Measurements from ENCODE around the gene SCN3A.

The SCN3A gene

GRCh38 chr2:165069151-165069550 lies 134.7 kb downstream of the SCN3A start:
- ATAC-seq = no peak
- TF ChIP-seq SNAI2 (CRISPR knock-in tag; IDR thresholded peaks at IDR 0.05) = no peak
- TF ChIP-seq ESRRG (CRISPR knock-in tag; IDR thresholded peaks at IDR 0.05) = no peak
- TF ChIP-seq CREB5 (CRISPR knock-in tag; IDR thresholded peaks at IDR 0.05; ENCODE audit: low read depth) = no peak
- no peak for TF ChIP-seq ZNF565 (CRISPR knock-in tag; conservative IDR thresholded peaks at IDR 0.05; ENCODE audit: low read depth)
- no peak for TF ChIP-seq POU6F1 (CRISPR knock-in tag; IDR thresholded peaks at IDR 0.05; ENCODE audit: borderline replicate concordance, low read depth)
- no peak for TF ChIP-seq GLIS3 (CRISPR knock-in tag; IDR thresholded peaks at IDR 0.05)
- TF ChIP-seq PPARA (CRISPR knock-in tag; IDR thresholded peaks at IDR 0.05; ENCODE audit: borderline replicate concordance) = no peak
- no peak for TF ChIP-seq ZFP3 (CRISPR knock-in tag; IDR thresholded peaks at IDR 0.05)
- no peak for TF ChIP-seq TOX (CRISPR knock-in tag; IDR thresholded peaks at IDR 0.05; ENCODE audit: borderline replicate concordance)
- no peak for TF ChIP-seq RARB (CRISPR knock-in tag; IDR thresholded peaks at IDR 0.05)
- no peak for TF ChIP-seq OSR1 (CRISPR knock-in tag; IDR thresholded peaks at IDR 0.05)
- no peak for TF ChIP-seq CSRNP3 (CRISPR knock-in tag; IDR thresholded peaks at IDR 0.05)
- TF ChIP-seq, protein P1, sequence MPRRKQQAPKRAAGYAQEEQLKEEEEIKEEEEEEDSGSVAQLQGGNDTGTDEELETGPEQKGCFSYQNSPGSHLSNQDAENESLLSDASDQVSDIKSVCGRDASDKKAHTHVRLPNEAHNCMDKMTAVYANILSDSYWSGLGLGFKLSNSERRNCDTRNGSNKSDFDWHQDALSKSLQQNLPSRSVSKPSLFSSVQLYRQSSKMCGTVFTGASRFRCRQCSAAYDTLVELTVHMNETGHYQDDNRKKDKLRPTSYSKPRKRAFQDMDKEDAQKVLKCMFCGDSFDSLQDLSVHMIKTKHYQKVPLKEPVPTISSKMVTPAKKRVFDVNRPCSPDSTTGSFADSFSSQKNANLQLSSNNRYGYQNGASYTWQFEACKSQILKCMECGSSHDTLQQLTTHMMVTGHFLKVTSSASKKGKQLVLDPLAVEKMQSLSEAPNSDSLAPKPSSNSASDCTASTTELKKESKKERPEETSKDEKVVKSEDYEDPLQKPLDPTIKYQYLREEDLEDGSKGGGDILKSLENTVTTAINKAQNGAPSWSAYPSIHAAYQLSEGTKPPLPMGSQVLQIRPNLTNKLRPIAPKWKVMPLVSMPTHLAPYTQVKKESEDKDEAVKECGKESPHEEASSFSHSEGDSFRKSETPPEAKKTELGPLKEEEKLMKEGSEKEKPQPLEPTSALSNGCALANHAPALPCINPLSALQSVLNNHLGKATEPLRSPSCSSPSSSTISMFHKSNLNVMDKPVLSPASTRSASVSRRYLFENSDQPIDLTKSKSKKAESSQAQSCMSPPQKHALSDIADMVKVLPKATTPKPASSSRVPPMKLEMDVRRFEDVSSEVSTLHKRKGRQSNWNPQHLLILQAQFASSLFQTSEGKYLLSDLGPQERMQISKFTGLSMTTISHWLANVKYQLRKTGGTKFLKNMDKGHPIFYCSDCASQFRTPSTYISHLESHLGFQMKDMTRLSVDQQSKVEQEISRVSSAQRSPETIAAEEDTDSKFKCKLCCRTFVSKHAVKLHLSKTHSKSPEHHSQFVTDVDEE (CRISPR knock-in tag; IDR thresholded peaks at IDR 0.05) = no peak
- no peak for TF ChIP-seq PATZ1 (CRISPR knock-in tag; IDR thresholded peaks at IDR 0.05; ENCODE audit: borderline replicate concordance)
- no peak for TF ChIP-seq ARNTL (CRISPR knock-in tag; IDR thresholded peaks at IDR 0.05; ENCODE audit: borderline replicate concordance, low read depth)

GRCh38 chr2:165068487-165068757 lies 135.4 kb downstream of the SCN3A start:
- TF ChIP-seq ZFP30 (CRISPR knock-in tag; IDR thresholded peaks at IDR 0.05) (no peak), ARNTL (CRISPR knock-in tag; IDR thresholded peaks at IDR 0.05; ENCODE audit: borderline replicate concordance, low read depth) (no peak), PATZ1 (CRISPR knock-in tag; IDR thresholded peaks at IDR 0.05; ENCODE audit: borderline replicate concordance) (no peak), TCF4 (CRISPR knock-in tag; IDR thresholded peaks at IDR 0.05; ENCODE audit: borderline replicate concordance) (no peak), PPARA (CRISPR knock-in tag; IDR thresholded peaks at IDR 0.05; ENCODE audit: borderline replicate concordance) (no peak), ZC3H10 (CRISPR knock-in tag; IDR thresholded peaks at IDR 0.05) (no peak), CREB5 (CRISPR knock-in tag; IDR thresholded peaks at IDR 0.05; ENCODE audit: low read depth) (no peak), ZNF70 (CRISPR knock-in tag; IDR thresholded peaks at IDR 0.05) (no peak)
- TF ChIP-seq, protein P1 (CRISPR knock-in tag; IDR thresholded peaks at IDR 0.05) = no peak
- peak; percentile 17; the same call in 2 of the 3 replicates for ATAC-seq
